ENCODE data around the gene SLC25A6. TPM values are rescaled to one million over a fixed set of nuclear protein-coding genes. Genes with fewer than 3 reads are reported as not detected.

SLC25A6 gene
- total RNA-seq: 100 to 1,000 TPM; 419 to 474 TPM

GRCh38 chrX:1391707-1392375 is at the start of gene SLC25A6:
TSS of gene SLC25A6 (minus strand) at chrX:1392113. CDS start at chrX:1392009, 104 bp downstream.
- peaks cover 5% of the 10 kb centered on the region for H3K4me1 ChIP-seq

DNA sequence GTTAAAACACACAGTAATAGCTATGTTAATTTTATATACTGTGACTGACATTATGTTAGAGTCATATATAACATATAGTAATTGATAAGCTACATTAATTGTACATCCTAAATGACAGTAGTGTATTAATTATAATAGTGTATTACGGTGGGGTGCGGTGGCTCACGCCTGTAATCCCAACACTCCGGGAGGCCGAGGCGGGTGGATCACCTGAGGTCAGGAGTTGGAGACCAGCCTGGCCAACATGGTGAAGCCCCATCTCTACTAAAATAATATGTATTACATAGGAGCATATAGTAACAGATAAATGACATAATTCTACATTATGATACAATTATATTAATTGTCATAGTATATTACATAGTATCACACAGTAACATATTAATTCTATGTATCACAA is 48.6 kb upstream of the SLC25A6 start:
- Histone ChIP-seq H3K36me3 (no peaks in the 10 kb centered on the region), H3K4me3 (no peak overlapping the region), H3K9ac (ENCODE audit: low read depth in 2 of 2, low read length in 2 of 2) (no peak overlapping the region), H3K4me1 (no peaks in the 10 kb centered on the region), H3K9me3 (no peaks in the 10 kb centered on the region), H3K27ac (no peak overlapping the region), H3K27me3 (no peaks in the 10 kb centered on the region)
- no peak for DNase-seq
- intact Hi-C loops (cut with DNase I): no loop called here
- TF ChIP-seq CTCF (IDR thresholded peaks at IDR 0.05): no peak

More at GRCh38 chrX:1391707-1392375, at the start of gene SLC25A6:
- TF ChIP-seq CTCF (IDR thresholded peaks at IDR 0.05): no peak
- peak within 1 kb of the TSS; percentile 96 for H3K27ac ChIP-seq
- peaks cover 23% of the 10 kb centered on the region for H3K36me3 ChIP-seq
- H3K9me3 ChIP-seq: no peaks in the 10 kb centered on the region
- H3K4me3 ChIP-seq: peak within 1 kb of the TSS; percentile 93
- peak; percentile 99 for DNase-seq
- intact Hi-C loops (cut with DNase I): loop anchor here (10.0 kb wide), 1 partner anchor 203 kb away; the partner anchor contains the start of gene AKAP17A
- H3K27me3 ChIP-seq: no peaks in the 10 kb centered on the region
- peak within 1 kb of the TSS; percentile 99 for H3K9ac ChIP-seq (ENCODE audit: low read depth in 2 of 2, low read length in 2 of 2)

DNA sequence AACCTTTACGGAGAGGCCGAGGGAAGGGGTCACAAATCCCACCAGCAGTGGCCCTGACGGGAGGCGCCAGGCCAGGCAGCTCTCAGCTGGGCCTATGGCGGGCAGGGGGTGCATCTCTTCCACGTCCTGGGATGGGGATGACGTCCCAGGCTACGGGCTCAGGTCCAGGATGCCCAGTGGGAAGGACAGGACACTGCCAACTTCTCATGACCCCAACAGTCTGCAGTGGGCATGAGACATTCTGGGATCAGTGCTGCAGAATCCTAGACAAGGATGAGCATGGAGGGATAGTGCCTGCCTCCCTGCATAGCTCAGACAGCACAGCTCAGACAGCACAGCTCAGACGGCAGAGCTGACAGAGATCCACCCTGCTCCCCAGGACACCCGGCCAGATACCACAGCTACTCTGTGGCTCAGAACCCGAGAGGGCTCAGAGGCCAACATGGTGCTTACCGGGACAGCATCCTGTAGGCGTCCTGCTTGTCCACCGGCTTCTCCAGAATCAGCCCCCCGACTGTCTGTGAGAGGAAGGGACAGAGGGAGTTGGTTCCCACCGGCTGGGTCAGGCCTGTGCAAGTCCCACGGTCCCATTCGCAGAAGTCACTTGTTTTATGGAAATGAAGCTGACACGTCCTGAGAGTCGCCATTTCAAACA is 43.5 kb upstream of the SLC25A6 start:
- Histone ChIP-seq H3K27me3 (no peaks in the 10 kb centered on the region), H3K9me3 (no peaks in the 10 kb centered on the region), H3K9ac (ENCODE audit: low read depth in 2 of 2, low read length in 2 of 2) (no peak overlapping the region), H3K4me1 (no peaks in the 10 kb centered on the region), H3K4me3 (no peak overlapping the region), H3K27ac (no peak overlapping the region), H3K36me3 (no peaks in the 10 kb centered on the region)
- no peak for DNase-seq
- intact Hi-C loops (cut with DNase I): no loop called here
- TF ChIP-seq CTCF (IDR thresholded peaks at IDR 0.05): no peak

DNA sequence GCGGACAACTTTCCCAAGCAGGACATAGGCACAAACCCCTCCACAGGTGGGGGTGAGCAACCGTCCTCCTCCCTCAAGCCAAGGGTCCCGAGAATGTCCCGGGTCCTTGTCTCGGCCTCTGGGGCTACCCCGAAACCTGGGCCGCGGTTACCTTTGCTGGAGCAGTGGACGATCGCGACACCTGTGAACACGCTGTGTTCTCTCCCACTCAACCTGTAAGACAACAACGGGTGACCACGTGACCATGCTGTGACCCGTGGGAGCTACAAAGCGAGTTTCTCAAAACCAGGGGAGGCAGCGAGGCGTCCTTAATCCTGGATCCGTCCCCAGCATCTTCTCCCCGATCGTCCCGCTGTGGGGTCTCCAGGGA is 42.9 kb upstream of the SLC25A6 start:
- DNase-seq: no peak
- no peak for TF ChIP-seq CTCF (IDR thresholded peaks at IDR 0.05)
- Histone ChIP-seq H3K36me3 (no peaks in the 10 kb centered on the region), H3K27me3 (no peaks in the 10 kb centered on the region), H3K27ac (no peak overlapping the region), H3K4me1 (no peaks in the 10 kb centered on the region), H3K4me3 (no peak overlapping the region), H3K9me3 (no peaks in the 10 kb centered on the region), H3K9ac (ENCODE audit: low read depth in 2 of 2, low read length in 2 of 2) (no peak overlapping the region)
- intact Hi-C loops (cut with DNase I): no loop called here

DNA sequence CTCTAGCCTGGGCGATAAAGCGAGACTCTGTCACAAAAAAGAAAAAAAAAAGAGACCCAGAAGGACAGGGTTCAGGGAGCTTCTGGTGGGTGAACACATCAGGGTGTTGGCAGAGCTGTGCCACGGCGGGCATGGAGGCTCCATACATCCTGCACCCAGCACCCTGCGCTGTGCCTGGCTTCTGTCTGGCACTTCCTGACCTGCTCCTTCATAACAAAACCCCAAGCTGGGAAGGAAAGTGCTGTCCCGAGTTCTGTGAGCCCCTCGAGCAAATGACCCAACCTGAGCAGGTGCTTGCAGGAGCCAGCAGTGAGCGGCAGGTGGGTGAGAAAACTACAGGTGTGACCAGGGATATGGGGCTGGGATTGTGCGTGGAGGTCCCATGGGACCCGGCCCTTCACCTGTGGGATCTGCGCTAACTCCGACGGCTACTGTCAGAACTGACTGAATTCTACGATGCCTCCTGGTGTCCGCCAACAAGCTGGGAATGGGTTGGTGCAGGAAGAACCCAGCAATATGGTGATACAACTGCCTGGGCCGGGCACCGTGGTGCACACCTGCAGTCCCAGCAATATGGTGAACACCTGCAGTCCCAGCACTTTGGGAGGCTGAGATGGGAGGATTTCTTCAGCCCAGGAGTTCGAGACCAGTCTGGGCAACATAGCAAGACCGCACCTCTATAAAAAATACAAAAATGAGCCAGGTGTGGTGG is 41.9 kb upstream of the SLC25A6 start:
- H3K4me3 ChIP-seq: no peak overlapping the region
- TF ChIP-seq CTCF (IDR thresholded peaks at IDR 0.05): no peak
- DNase-seq: no peak
- H3K9me3 ChIP-seq: no peaks in the 10 kb centered on the region
- no peaks in the 10 kb centered on the region for H3K36me3 ChIP-seq
- intact Hi-C loops (cut with DNase I): no loop called here
- H3K27ac ChIP-seq: no peak overlapping the region
- H3K9ac ChIP-seq (ENCODE audit: low read depth in 2 of 2, low read length in 2 of 2): no peak overlapping the region
- no peaks in the 10 kb centered on the region for H3K4me1 ChIP-seq
- H3K27me3 ChIP-seq: no peaks in the 10 kb centered on the region
